ENCODE data around the gene LHB. TPM values are rescaled to one million over a fixed set of nuclear protein-coding genes. Genes with fewer than 3 reads are reported as not detected.

The LHB gene
- total and polyA plus RNA-seq, 2 of the 4 experiments (the other 2 are of a cell fraction): not detected

- no TSS peak for BruUV-seq (replicated peaks)
- H3K36me3 ChIP-seq (ENCODE audit: control insufficient read depth, insufficient read depth, low read length): no peaks in the 10 kb centered on the region
- H3K27me3 ChIP-seq (ENCODE audit: control insufficient read depth, insufficient read depth, low read length): peaks cover 6% of the 10 kb centered on the region; the same call in 1 of the 2 replicates
- no peak overlapping the region; the same call in 1 of the 2 replicates for H4K91ac ChIP-seq (ENCODE audit: insufficient read depth, low read depth, low read length)
- no peak for TF ChIP-seq CEBPB (IDR thresholded peaks at IDR 0.05; ENCODE audit: low read depth, low read length)
- TF ChIP-seq MXI1 (IDR thresholded peaks at IDR 0.05; ENCODE audit: borderline replicate concordance, low read depth, low read length): peak; percentile 31; the same call in 1 of the 2 replicates
- no peak for TF ChIP-seq CHD1 (IDR thresholded peaks at IDR 0.05; ENCODE audit: low read depth, low read length)
- 0 out of 2 replicates have a peak, but pooled peaks have one; percentile 22 for TF ChIP-seq CTCF (conservative IDR thresholded peaks at IDR 0.05; ENCODE audit: low read depth, low read length)
- peak; percentile 49; the same call in 1 of the 2 replicates for TF ChIP-seq MAZ (IDR thresholded peaks at IDR 0.05; ENCODE audit: borderline replicate concordance, low read depth, low read length)
- no peak for TF ChIP-seq RFX5 (IDR thresholded peaks at IDR 0.05; ENCODE audit: low read depth, low read length)
- TF ChIP-seq POLR2A (IDR thresholded peaks at IDR 0.05; ENCODE audit: low read depth, low read length): no peak
- no peak for TF ChIP-seq FOS (IDR thresholded peaks at IDR 0.05; ENCODE audit: low read depth, low read length)
- TF ChIP-seq SMC3 (IDR thresholded peaks at IDR 0.05; ENCODE audit: low read depth, low read length): no peak
- no peak for TF ChIP-seq RCOR1 (IDR thresholded peaks at IDR 0.05; ENCODE audit: insufficient replicate concordance, low read length)
- TF ChIP-seq, protein P1, sequence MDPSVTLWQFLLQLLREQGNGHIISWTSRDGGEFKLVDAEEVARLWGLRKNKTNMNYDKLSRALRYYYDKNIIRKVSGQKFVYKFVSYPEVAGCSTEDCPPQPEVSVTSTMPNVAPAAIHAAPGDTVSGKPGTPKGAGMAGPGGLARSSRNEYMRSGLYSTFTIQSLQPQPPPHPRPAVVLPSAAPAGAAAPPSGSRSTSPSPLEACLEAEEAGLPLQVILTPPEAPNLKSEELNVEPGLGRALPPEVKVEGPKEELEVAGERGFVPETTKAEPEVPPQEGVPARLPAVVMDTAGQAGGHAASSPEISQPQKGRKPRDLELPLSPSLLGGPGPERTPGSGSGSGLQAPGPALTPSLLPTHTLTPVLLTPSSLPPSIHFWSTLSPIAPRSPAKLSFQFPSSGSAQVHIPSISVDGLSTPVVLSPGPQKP (IDR thresholded peaks at IDR 0.05; ENCODE audit: borderline replicate concordance, low read depth, low read length): no peak
- no peak for TF ChIP-seq MAFK (IDR thresholded peaks at IDR 0.05; ENCODE audit: low read depth, low read length)
- peak overlapping the region in 1 of 2 experiments; percentile 60; a peak in 1 of 4 replicates for H4K8ac ChIP-seq (ENCODE audit: low read depth in 2 of 2, low read length in 2 of 2)
- peak overlapping the region; percentile 61 for H3K4me3 ChIP-seq (ENCODE audit: insufficient read depth, low read depth, low read length)
- peak overlapping the region; percentile 8 for H2AK5ac ChIP-seq (ENCODE audit: low read depth, low read length)
- H3K4me1 ChIP-seq (ENCODE audit: control insufficient read depth, insufficient read depth, low read length): peaks cover 2% of the 10 kb centered on the region; the same call in 1 of the 2 replicates
- WGBS, 2 experiments (ENCODE audit: extremely low coverage in 2 of 2, insufficient read length in 1 of 2): 5% methylated on average over 26 of the region's 63 CpGs; no CpG with 5 or more reads in 1 of the 2 experiments
- no peak overlapping the region for H2BK15ac ChIP-seq (ENCODE audit: low read depth, low read length)
- no peak overlapping the region for H3K18ac ChIP-seq (ENCODE audit: low read depth, low read length)
- H4K20me1 ChIP-seq (ENCODE audit: insufficient read depth, low read length): no peaks in the 10 kb centered on the region
- peak overlapping the region; percentile 88 for H2AFZ ChIP-seq (replicated peaks; ENCODE audit: low read length, poor library complexity)
- no peaks in the 10 kb centered on the region for H3K9me3 ChIP-seq (ENCODE audit: control insufficient read depth, insufficient read depth, low read length)
- ATAC-seq (ENCODE audit: low read depth) (peak; percentile 90), DNase-seq (peak; percentile 28)
- peak overlapping the region; percentile 16; the same call in 1 of the 2 replicates for H3K4ac ChIP-seq (ENCODE audit: low read depth, low read length)
- H2BK20ac ChIP-seq (ENCODE audit: low read depth, low read length): 0 out of 2 replicates have a peak overlapping the region, but pooled peaks have one; percentile 10
- in situ Hi-C loops (cut with MboI; ENCODE audit: low sequenced_read_pairs): no loop called here
- POLR2A ChIA-PET (ENCODE audit: unreplicated experiment): no interaction called here
- H4K5ac ChIP-seq (ENCODE audit: low read depth, low read length): no peak overlapping the region
- no peak overlapping the region for H2AK9ac ChIP-seq (replicated peaks; ENCODE audit: low read depth, low read length, poor library complexity)
- H2BK120ac ChIP-seq (ENCODE audit: low read depth, low read length): 0 out of 2 replicates have a peak overlapping the region, but pooled peaks have one; percentile 34
- H3K23ac ChIP-seq (ENCODE audit: low read depth, low read length): peak overlapping the region; percentile 89
- peak overlapping the region; percentile 39; the same call in 1 of the 2 replicates for H3K9ac ChIP-seq (ENCODE audit: low read depth, low read length)
- H3K79me1 ChIP-seq (ENCODE audit: low read depth in 1 of 2, low read length in 2 of 2): peaks cover 0 to 5% of the 10 kb centered on the region in 2 experiments; a peak in 3 of 4 replicates
- no peak overlapping the region for H3K56ac ChIP-seq (ENCODE audit: extremely low read depth, insufficient read depth, low read length)
- dilution Hi-C loops (cut with HindIII; ENCODE audit: low sequenced_read_pairs, unreplicated experiment): no loop called here
- CTCF ChIA-PET: interaction anchor here (0.8 to 1.0 kb wide), 2 partner anchors 38 to 63 kb away, joined by 3 to 4 read pairs; partner anchors contain the start of genes GYS1 and RUVBL2
- intact Hi-C loops (cut with micrococcal nuclease): loop anchor here (5.0 kb wide), 1 partner anchor 64 kb away; the partner anchor contains the start of genes GYS1 and RUVBL2
- H3K27ac ChIP-seq (ENCODE audit: insufficient read depth, low read length): peak overlapping the region; percentile 17; the same call in 1 of the 2 replicates
- H3K4me2 ChIP-seq (ENCODE audit: low read depth, low read length): peak overlapping the region; percentile 95
- peak overlapping the region; percentile 68 for H3K14ac ChIP-seq (replicated peaks; ENCODE audit: low read depth, low read length)
- H2BK5ac ChIP-seq (ENCODE audit: low read depth, low read length, poor library complexity, severe bottlenecking): no peak overlapping the region
- no peaks in the 10 kb centered on the region for H3K9me1 ChIP-seq (ENCODE audit: insufficient read depth, low read length)
These were observed 39.4 kb upstream of the LHB start for GRCh38 chr19:49056101-49056901.

Measured in IMR-90 (cell line).